ENCODE results near the gene KRCC1.

KRCC1 gene

GRCh38 chr2:88055371-88056128 lies at the start of gene KRCC1:
Gene KRCC1, minus strand, starts transcription at chr2:88055783. Its CDS starts 27,220 bp downstream, at chr2:88028563.
- peak; percentile 98 for DNase-seq

GRCh38 chr2:88100489-88100858 lies 44.9 kb upstream of the KRCC1 start:
- DNase-seq = no peak

- DNase-seq = peak; percentile 43
Observed at GRCh38 chr2:88099798-88100488, 44.4 kb upstream of the KRCC1 start.

GRCh38 chr2:88098558-88098900 lies 42.9 kb upstream of the KRCC1 start:
- DNase-seq = no peak

GRCh38 chr2:88097891-88098557 lies 42.4 kb upstream of the KRCC1 start:
- no peak for DNase-seq

- no peak for DNase-seq
Observed at GRCh38 chr2:88097192-88097591, 41.6 kb upstream of the KRCC1 start.

GRCh38 chr2:88096708-88097107 lies 41.1 kb upstream of the KRCC1 start:
- no peak for DNase-seq

GRCh38 chr2:88095022-88095421 lies 39.4 kb upstream of the KRCC1 start:
- DNase-seq = no peak

GRCh38 chr2:88092773-88093172 lies 37.2 kb upstream of the KRCC1 start:
- DNase-seq = no peak

- DNase-seq = no peak
Observed at GRCh38 chr2:88091943-88092342, 36.4 kb upstream of the KRCC1 start.

- DNase-seq = peak; percentile 17
Observed at GRCh38 chr2:88090446-88091283, 35.1 kb upstream of the KRCC1 start.

- no peak for DNase-seq
Observed at GRCh38 chr2:88088999-88089398, 33.4 kb upstream of the KRCC1 start.

- no peak for DNase-seq
Observed at GRCh38 chr2:88087763-88088162, 32.2 kb upstream of the KRCC1 start.

- no peak for DNase-seq
Observed at GRCh38 chr2:88087073-88087472, 31.5 kb upstream of the KRCC1 start.

GRCh38 chr2:88086401-88086800 lies 30.8 kb upstream of the KRCC1 start:
- DNase-seq = no peak

- DNase-seq = no peak
Observed at GRCh38 chr2:88085602-88086001, 30.0 kb upstream of the KRCC1 start.

- DNase-seq = no peak
Observed at GRCh38 chr2:88085099-88085498, 29.5 kb upstream of the KRCC1 start.

- no peak for DNase-seq
Observed at GRCh38 chr2:88082781-88083180, 27.2 kb upstream of the KRCC1 start.

GRCh38 chr2:88081924-88082608 lies 26.5 kb upstream of the KRCC1 start:
- DNase-seq = no peak

- no peak for DNase-seq
Observed at GRCh38 chr2:88080545-88080944, 25.0 kb upstream of the KRCC1 start.

GRCh38 chr2:88078643-88079172 lies 23.1 kb upstream of the KRCC1 start:
- no peak for DNase-seq

GRCh38 chr2:88077080-88077479 lies 21.5 kb upstream of the KRCC1 start:
- no peak for DNase-seq
